PFSK-1 (cell line): ENCODE results near the gene RNASEH2C.

Source experiments
- FOXP2 ChIP-seq: optimal IDR thresholded peaks from 2 replicates; pipeline ENCODE3; 2011; ENCODE audit warnings: borderline replicate concordance, control low read depth, inconsistent platforms; ENCODE audit not compliant: insufficient read depth; ENCODE audit errors: extremely low read length, extremely low read depth
- POLR2AphosphoS5 ChIP-seq: IDR thresholded peaks from 2 replicates; pipeline ENCODE4 v1.6.1; 2012; ENCODE audit warnings: low read depth, mild to moderate bottlenecking, control low read depth, low read length, moderate library complexity
- REST ChIP-seq, 2 experiments: IDR thresholded peaks; 2 replicates each; pipeline versions ENCODE4 v1.6.1 to v1.8.0; 2011 to 2012; ENCODE audit warnings: low read depth in 2 of 2, low read length in 2 of 2, control low read depth in 1 of 2, inconsistent platforms in 1 of 2, mild to moderate bottlenecking in 1 of 2, moderate library complexity in 1 of 2; ENCODE audit not compliant: insufficient read depth in 1 of 2
- SIN3A ChIP-seq: IDR thresholded peaks from 2 replicates; pipeline ENCODE4 v1.6.1; 2012; ENCODE audit warnings: mild to moderate bottlenecking, low read length, moderate library complexity, borderline replicate concordance; ENCODE audit not compliant: insufficient read depth
- TAF1 ChIP-seq: IDR thresholded peaks from 2 replicates; pipeline ENCODE4 v1.6.1; 2012; ENCODE audit warnings: low read length, control low read depth, borderline replicate concordance; ENCODE audit not compliant: insufficient read depth

Gene RNASEH2C

GRCh38 chr11:65739022-65739421 is 18.4 kb upstream of the RNASEH2C start:
- no peak for TF ChIP-seq REST (IDR thresholded peaks at IDR 0.05; ENCODE audit: insufficient read depth in 1 of 2, low read depth in 2 of 2, low read length in 2 of 2)
- TF ChIP-seq FOXP2 = no peak
- TF ChIP-seq SIN3A = no peak
- no peak for TF ChIP-seq TAF1
- no peak for TF ChIP-seq POLR2AphosphoS5

GRCh38 chr11:65736810-65737209 is 16.2 kb upstream of the RNASEH2C start:
- TF ChIP-seq POLR2AphosphoS5 (no peak), FOXP2 (no peak), REST (IDR thresholded peaks at IDR 0.05; ENCODE audit: insufficient read depth in 1 of 2, low read depth in 2 of 2, low read length in 2 of 2) (no peak), SIN3A (no peak), TAF1 (no peak)

- TF ChIP-seq POLR2AphosphoS5 = no peak
- TF ChIP-seq SIN3A = no peak
- no peak for TF ChIP-seq TAF1
- no peak for TF ChIP-seq REST (IDR thresholded peaks at IDR 0.05; ENCODE audit: insufficient read depth in 1 of 2, low read depth in 2 of 2, low read length in 2 of 2)
Observed at GRCh38 chr11:65730461-65730860, 9.9 kb upstream of the RNASEH2C start.

GRCh38 chr11:65727865-65728264 is 7.3 kb upstream of the RNASEH2C start:
- TF ChIP-seq REST (IDR thresholded peaks at IDR 0.05; ENCODE audit: insufficient read depth in 1 of 2, low read depth in 2 of 2, low read length in 2 of 2) (no peak), SIN3A (no peak), FOXP2 (no peak), POLR2AphosphoS5 (no peak), TAF1 (no peak)

GRCh38 chr11:65726660-65727059 is 6.1 kb upstream of the RNASEH2C start:
- TF ChIP-seq FOXP2 (no peak), POLR2AphosphoS5 (no peak), TAF1 (no peak), REST (IDR thresholded peaks at IDR 0.05; ENCODE audit: insufficient read depth in 1 of 2, low read depth in 2 of 2, low read length in 2 of 2) (no peak), SIN3A (no peak)
